BE2C (cell line): ENCODE measurements around the gene PP2D1.
"Not testable (repeated sequence)": the region's sequence is repeated elsewhere in the genome, so short reads cannot be mapped to it uniquely, and the experiment has no call there.

Source experiments
- DNase-seq: peaks from one replicate; pipeline ENCODE4 v3.0.0-alpha.2; 2020
- H3K27me3 ChIP-seq: fragments of 250-450 bp; sonication (Bioruptor Pico); 2 replicates; pipeline ENCODE4 v1.5.1; 2020; ENCODE audit warnings: mild to moderate bottlenecking
- H3K36me3 ChIP-seq: fragments of 250-450 bp; sonication (Bioruptor Pico); 2 replicates; pipeline ENCODE4 v1.5.1; 2020; ENCODE audit warnings: mild to moderate bottlenecking
- H3K4me1 ChIP-seq: fragments of 250-450 bp; sonication (Bioruptor Pico); 2 replicates; pipeline ENCODE4 v1.5.1; 2020
- H3K4me3 ChIP-seq: 2 replicates; pipeline ENCODE4 v1.5.1; 2011; ENCODE audit warnings: low read depth, low read length
- H3K9me3 ChIP-seq: fragments of 250-450 bp; sonication (Bioruptor Pico); 2 replicates; pipeline ENCODE4 v1.5.1; 2020
- CTCF ChIP-seq: IDR thresholded peaks from 2 replicates; pipeline ENCODE4 v1.5.1; 2012; ENCODE audit warnings: mild to moderate bottlenecking, low read depth, low read length

PP2D1 gene

GRCh38 chr3:20007960-20008359 lies 4.1 kb downstream of the PP2D1 start:
- TF ChIP-seq CTCF, result no peak
- no peak for DNase-seq
- Histone ChIP-seq H3K36me3 (no peaks in the 10 kb centered on the region), H3K4me1 (no peaks in the 10 kb centered on the region), H3K9me3 (no peaks in the 10 kb centered on the region), H3K27me3 (no peaks in the 10 kb centered on the region), H3K4me3 (no peak overlapping the region)

GRCh38 chr3:20001932-20002331 lies 10.1 kb downstream of the PP2D1 start:
- Histone ChIP-seq H3K27me3 (no peaks in the 10 kb centered on the region), H3K4me3 (no peak overlapping the region), H3K4me1 (no peaks in the 10 kb centered on the region), H3K9me3 (no peaks in the 10 kb centered on the region), H3K36me3 (no peaks in the 10 kb centered on the region)
- no peak for TF ChIP-seq CTCF
- DNase-seq, result no peak

GRCh38 chr3:19997502-19997901 lies 14.6 kb downstream of the PP2D1 start:
- DNase-seq, result no peak
- no peaks in the 10 kb centered on the region for H3K27me3 ChIP-seq
- H3K36me3 ChIP-seq, result no peaks in the 10 kb centered on the region
- H3K4me3 ChIP-seq, result no peak overlapping the region
- no peaks in the 10 kb centered on the region for H3K4me1 ChIP-seq
- H3K9me3 ChIP-seq, result no peaks in the 10 kb centered on the region
- TF ChIP-seq CTCF, result no peak

- no peak for DNase-seq
- no peak for TF ChIP-seq CTCF
- no peaks in the 10 kb centered on the region for H3K36me3 ChIP-seq
- no peaks in the 10 kb centered on the region for H3K27me3 ChIP-seq
- no peak overlapping the region for H3K4me3 ChIP-seq
- no peaks in the 10 kb centered on the region for H3K9me3 ChIP-seq
- H3K4me1 ChIP-seq, result no peaks in the 10 kb centered on the region
Observed at GRCh38 chr3:19994796-19995195, 17.3 kb downstream of the PP2D1 start.

- DNase-seq, H3K4me3 ChIP-seq, H3K36me3 ChIP-seq, H3K4me1 ChIP-seq, H3K27me3 ChIP-seq, H3K9me3 ChIP-seq: not testable (repeated sequence)
Observed at GRCh38 chr3:19988904-19989303, 23.2 kb downstream of the PP2D1 start.

- DNase-seq, result no peak
- Histone ChIP-seq H3K36me3 (no peaks in the 10 kb centered on the region), H3K4me1 (no peaks in the 10 kb centered on the region), H3K9me3 (no peaks in the 10 kb centered on the region), H3K27me3 (no peaks in the 10 kb centered on the region), H3K4me3 (no peak overlapping the region)
- TF ChIP-seq CTCF, result no peak
Observed at GRCh38 chr3:19972054-19972453, 40.0 kb downstream of the PP2D1 start.

- Histone ChIP-seq H3K4me3 (no peak overlapping the region), H3K36me3 (no peaks in the 10 kb centered on the region), H3K4me1 (no peaks in the 10 kb centered on the region), H3K27me3 (no peaks in the 10 kb centered on the region), H3K9me3 (no peaks in the 10 kb centered on the region)
- no peak for DNase-seq
- no peak for TF ChIP-seq CTCF
Observed at GRCh38 chr3:19970327-19970726, 41.7 kb downstream of the PP2D1 start.
